AG04450 (cell line): ENCODE measurements around the gene PPDPF. TPM values are rescaled to one million over a fixed set of nuclear protein-coding genes. Genes with fewer than 3 reads are reported as not detected.
"Not testable (repeated sequence)": the region's sequence is repeated elsewhere in the genome, so short reads cannot be mapped to it uniquely, and the experiment has no call there.

Experiments used
- CTCF ChIA-PET: fragments of 300-600, 350-600 bp; formaldehyde crosslinking; extraction: SDS; loops from one replicate; lab custom pipeline; 2022; ENCODE audit warnings: antibody characterized with exemption, inconsistent platforms; lab: Charles Lee
- POLR2A ChIA-PET: fragments of 350-600 bp; formaldehyde crosslinking; extraction: SDS; loops from one replicate; lab custom pipeline; 2021; ENCODE audit warnings: antibody characterized with exemption, inconsistent platforms; lab: Yijun Ruan, JAX
- DNase-seq: peaks from one replicate; pipeline ENCODE4 v3.0.0-alpha.2; 2011; ENCODE audit warnings: low read depth, low spot score
- H3K27ac ChIP-seq: one replicate; pipeline ENCODE4 v1.5.1; 2012; ENCODE audit warnings: low read depth, low read length, control low read depth
- H3K27me3 ChIP-seq: one replicate; pipeline ENCODE4 v1.6.0; 2012; ENCODE audit warnings: low read length; ENCODE audit not compliant: control insufficient read depth, insufficient read depth
- H3K4me3 ChIP-seq: 2 replicates; pipeline ENCODE4 v1.5.1; 2011; ENCODE audit warnings: mild to moderate bottlenecking, low read depth, low read length, control low read depth
- H3K9me3 ChIP-seq: 2 replicates; pipeline ENCODE4 v1.5.1; 2012; ENCODE audit warnings: low read length; ENCODE audit not compliant: control insufficient read depth, insufficient read depth
- polyA plus RNA-seq: library from polyadenylated mRNA; depleted of rRNA; stranded (reverse); fragments of >200 nt; gene quantifications from 2 replicates; pipeline ENCODE4 v1.2.3, GENCODE V29; 2011
- TF ChIP-seq, protein P1 (sequence below): IDR thresholded peaks from 2 replicates; pipeline ENCODE4 v1.5.1; 2011; ENCODE audit warnings: low read depth, low read length, control low read depth, inconsistent platforms

PPDPF gene
- polyA plus RNA-seq, 1 experiment, result 13.5 TPM

DNA sequence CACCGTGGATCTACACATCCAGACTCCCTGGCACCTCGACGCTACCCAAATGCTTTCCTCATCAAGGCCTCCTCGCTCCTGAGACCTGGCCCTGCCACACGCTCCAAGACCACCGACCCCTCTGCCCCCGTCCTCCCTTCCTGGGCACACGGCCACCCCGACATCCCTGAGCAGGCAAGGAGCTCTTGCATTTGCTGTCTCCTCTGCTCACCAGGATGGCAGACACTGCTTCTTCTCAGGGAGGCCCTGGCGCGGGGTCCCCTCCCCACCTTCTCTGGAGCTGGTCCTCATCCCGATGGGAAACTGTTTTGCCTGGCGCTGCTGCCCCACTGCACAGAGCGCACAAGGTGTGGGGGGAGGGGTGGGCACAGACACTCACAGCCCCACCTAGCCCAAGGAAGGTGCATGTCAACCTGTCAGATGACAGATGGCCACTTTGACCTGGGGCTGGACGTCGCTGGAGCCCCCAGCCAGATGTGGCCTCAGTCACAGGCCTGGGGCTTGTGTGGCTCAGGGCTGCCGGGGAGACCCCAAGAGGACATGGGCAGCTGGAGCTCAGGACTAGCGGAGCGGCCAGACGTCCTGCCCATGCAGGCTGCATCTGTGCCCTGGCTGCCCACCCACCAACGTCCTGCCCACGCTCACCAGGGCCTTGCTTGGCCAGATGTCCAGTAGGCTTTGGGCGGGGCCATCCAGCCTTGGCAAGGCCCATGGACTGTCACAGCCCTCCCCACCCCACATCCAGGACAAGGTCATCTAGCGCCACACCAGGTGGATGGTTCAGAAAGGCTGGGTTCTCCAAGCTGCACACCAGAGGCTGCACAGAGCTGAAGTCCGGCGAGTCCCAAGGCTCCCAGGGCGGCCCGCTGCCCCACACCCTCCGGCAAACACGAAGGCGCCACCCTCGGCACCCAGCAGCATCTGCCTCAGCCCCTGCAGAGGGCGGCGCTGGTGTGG is 41.9 kb upstream of the PPDPF start:
- no peak overlapping the region for H3K4me3 ChIP-seq
- H3K27me3 ChIP-seq, result peaks cover 45% of the 10 kb centered on the region
- ChIA-PET CTCF (no interaction called here), POLR2A (no interaction called here)
- no peak for DNase-seq
- TF ChIP-seq, protein P1, sequence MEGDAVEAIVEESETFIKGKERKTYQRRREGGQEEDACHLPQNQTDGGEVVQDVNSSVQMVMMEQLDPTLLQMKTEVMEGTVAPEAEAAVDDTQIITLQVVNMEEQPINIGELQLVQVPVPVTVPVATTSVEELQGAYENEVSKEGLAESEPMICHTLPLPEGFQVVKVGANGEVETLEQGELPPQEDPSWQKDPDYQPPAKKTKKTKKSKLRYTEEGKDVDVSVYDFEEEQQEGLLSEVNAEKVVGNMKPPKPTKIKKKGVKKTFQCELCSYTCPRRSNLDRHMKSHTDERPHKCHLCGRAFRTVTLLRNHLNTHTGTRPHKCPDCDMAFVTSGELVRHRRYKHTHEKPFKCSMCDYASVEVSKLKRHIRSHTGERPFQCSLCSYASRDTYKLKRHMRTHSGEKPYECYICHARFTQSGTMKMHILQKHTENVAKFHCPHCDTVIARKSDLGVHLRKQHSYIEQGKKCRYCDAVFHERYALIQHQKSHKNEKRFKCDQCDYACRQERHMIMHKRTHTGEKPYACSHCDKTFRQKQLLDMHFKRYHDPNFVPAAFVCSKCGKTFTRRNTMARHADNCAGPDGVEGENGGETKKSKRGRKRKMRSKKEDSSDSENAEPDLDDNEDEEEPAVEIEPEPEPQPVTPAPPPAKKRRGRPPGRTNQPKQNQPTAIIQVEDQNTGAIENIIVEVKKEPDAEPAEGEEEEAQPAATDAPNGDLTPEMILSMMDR, result no peak
- no peak overlapping the region for H3K27ac ChIP-seq
- H3K9me3 ChIP-seq, result no peaks in the 10 kb centered on the region; the same call in 1 of the 2 replicates

DNA sequence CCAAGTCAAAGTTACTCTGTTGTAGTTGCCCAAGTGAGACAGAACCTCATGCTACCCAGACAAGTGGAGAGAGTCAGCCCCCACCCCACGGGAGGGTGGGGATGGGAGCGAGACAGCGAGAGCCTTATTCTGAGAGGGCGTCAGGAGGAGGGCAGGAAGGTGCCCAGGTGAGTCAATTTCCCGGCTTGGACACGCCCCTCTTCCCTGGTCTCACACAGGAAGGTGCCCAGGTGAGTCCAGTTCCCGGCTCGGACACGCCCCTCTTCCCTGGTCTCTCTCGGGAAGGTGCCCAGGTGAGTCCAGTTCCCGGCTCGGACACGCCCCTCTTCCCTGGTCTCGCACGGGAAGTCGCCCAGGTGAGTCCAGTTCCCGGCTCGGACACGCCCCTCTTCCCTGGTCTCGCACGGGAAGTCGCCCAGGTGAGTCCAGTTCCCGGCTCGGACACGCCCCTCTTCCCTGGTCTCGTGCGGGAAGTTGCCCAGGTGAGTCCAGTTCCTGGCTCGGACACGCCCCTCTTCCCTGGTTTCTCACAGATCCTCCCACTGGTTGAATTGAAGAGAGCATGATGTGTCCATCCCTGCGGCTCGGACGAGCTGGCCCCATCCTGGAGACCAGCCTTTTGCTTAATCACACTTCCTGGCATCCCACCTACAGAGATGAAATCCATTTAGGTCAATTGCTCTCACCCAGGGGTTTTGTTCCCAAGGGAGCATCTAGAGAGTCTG is 40.7 kb upstream of the PPDPF start:
- H3K27ac ChIP-seq, POLR2A ChIA-PET, H3K9me3 ChIP-seq, H3K4me3 ChIP-seq, DNase-seq, CTCF ChIA-PET: not testable (repeated sequence)
- peaks cover 33% of the 10 kb centered on the region for H3K27me3 ChIP-seq

DNA sequence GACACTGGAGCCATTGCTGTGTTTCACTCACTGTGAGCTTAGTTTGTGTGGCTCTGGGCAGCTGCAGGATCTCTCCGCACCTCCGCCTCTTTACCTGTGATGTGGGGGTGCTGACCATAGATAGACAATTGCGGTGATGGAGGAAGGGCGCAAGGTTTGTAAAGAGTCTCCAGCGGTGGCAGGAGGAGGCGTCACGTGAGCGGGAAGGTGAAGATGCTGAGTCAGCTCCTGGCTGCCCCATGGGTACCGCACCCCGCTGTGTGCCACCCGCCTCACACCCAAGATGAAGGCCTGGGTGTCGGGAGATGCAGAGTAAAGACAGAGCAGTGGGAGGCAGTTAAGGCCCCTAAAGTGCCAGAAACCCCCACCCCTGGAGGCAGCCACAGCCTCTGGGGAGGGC is 39.1 kb upstream of the PPDPF start:
- POLR2A ChIA-PET, result no interaction called here
- TF ChIP-seq, protein P1, result no peak
- H3K9me3 ChIP-seq, result peaks cover 4% of the 10 kb centered on the region
- CTCF ChIA-PET, result no interaction called here
- H3K4me3 ChIP-seq, result no peak overlapping the region
- DNase-seq, result no peak
- no peak overlapping the region for H3K27ac ChIP-seq
- H3K27me3 ChIP-seq, result peaks cover 26% of the 10 kb centered on the region

DNA sequence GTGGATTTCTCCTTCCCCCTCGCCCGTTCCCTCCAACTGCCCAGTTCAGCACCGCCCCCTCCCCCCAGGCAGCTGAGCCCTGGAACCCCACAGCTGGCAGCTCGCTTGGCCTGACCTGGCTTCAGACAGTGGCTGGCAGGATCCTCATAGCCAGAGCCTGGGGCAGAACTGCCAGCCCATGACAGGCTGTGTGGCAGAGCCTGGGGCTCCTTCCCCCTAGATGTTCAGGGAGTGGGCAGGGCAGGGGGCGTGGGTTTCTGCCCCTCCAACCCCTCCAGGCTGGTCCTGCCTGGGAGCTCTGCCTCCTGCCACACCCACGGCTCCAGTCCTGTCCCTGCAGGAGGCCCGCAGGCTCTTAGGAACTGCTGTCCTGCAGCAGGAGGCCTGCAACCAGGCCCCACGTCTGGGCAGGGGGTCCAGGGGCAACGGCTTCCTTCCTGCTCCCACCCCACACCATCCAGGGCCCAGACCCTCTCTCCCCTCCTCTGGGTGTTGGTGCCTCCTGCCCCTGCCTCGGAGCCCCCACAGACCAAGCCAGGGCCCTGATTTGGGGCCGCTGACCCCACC is 38.5 kb upstream of the PPDPF start:
- Histone ChIP-seq H3K27me3 (peaks cover 23% of the 10 kb centered on the region), H3K4me3 (no peak overlapping the region), H3K9me3 (peaks cover 5% of the 10 kb centered on the region), H3K27ac (no peak overlapping the region)
- POLR2A ChIA-PET, result no interaction called here
- CTCF ChIA-PET, result no interaction called here
- TF ChIP-seq, protein P1, result no peak
- no peak for DNase-seq

DNA sequence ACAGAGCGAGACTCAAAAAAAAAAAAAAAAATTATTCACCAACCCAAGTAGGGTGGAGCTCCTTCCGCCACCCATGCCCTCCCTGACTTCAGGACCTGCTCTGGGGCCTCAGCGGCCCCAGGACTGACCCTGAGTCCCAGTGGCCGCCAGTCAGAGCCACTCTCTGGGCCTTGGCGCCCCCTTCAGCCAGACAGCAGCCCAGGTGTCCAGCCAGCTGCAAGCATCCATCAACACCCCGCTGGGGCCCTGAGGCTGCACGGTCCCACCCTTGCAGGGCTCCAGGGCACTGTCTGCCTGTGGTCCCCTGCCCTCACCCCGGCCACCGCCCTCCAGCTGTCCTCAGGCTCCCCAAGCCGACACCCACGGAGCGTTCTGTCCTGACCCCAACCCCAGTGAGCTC is 36.7 kb upstream of the PPDPF start:
- CTCF ChIA-PET, result no interaction called here
- DNase-seq, result no peak
- no peak overlapping the region for H3K27ac ChIP-seq
- H3K4me3 ChIP-seq, result no peak overlapping the region
- H3K27me3 ChIP-seq, result peaks cover 24% of the 10 kb centered on the region
- H3K9me3 ChIP-seq, result peaks cover 5% of the 10 kb centered on the region
- TF ChIP-seq, protein P1, result no peak
- POLR2A ChIA-PET, result no interaction called here
